Panc1 (cell line): ENCODE results near the gene VPS41. TPM values are rescaled to one million over a fixed set of nuclear protein-coding genes. Genes with fewer than 3 reads are reported as not detected.
"Not testable (repeated sequence)": the region's sequence is repeated elsewhere in the genome, so short reads cannot be mapped to it uniquely, and the experiment has no call there.

Experiments
- ATAC-seq: fragments of 200-7000 bp; cut with Tn5 transposase; 2 replicates; pipeline ENCODE4 v1.9.1; 2020; ENCODE audit warnings: mild to moderate bottlenecking, moderate library complexity
- BruUV-seq: library from RNA; stranded (reverse); fragments of 400-500 nt; replicated peaks from 2 replicates; lab custom pipeline; 2021; lab: Mats Ljungman, UMichigan
- CTCF ChIA-PET: fragments of 300-600 bp; sonication (Branson Sonifier 250); formaldehyde crosslinking; loops from one replicate; lab custom pipeline; 2022; ENCODE audit warnings: antibody characterized with exemption; lab: Charles Lee
- POLR2A ChIA-PET: fragments of 300-600 bp; sonication (Branson Sonifier 250); formaldehyde crosslinking; loops from one replicate; lab custom pipeline; 2022; ENCODE audit warnings: antibody characterized with exemption; lab: Charles Lee
- DNase-seq: peaks from one replicate; pipeline ENCODE4 v3.0.0-alpha.2; 2010; ENCODE audit warnings: low read depth, low spot score
- H3K27ac ChIP-seq: 2 replicates; pipeline ENCODE4 v1.5.1; 2011; ENCODE audit warnings: mild to moderate bottlenecking, low read length, inconsistent platforms
- H3K27me3 ChIP-seq: fragments of 200-500 bp; sonication (Bioruptor generic); 2 replicates; pipeline ENCODE4 v1.6.0; 2014; ENCODE audit warnings: low read length, inconsistent platforms; ENCODE audit not compliant: control insufficient read depth, insufficient read depth
- H3K36me3 ChIP-seq: fragments of 200-500 bp; sonication (Bioruptor generic); 2 replicates; pipeline ENCODE4 v1.5.1; 2014; ENCODE audit warnings: inconsistent platforms, mild to moderate bottlenecking, low read length, moderate library complexity; ENCODE audit not compliant: control insufficient read depth, insufficient read depth
- H3K4me1 ChIP-seq: 2 replicates; pipeline ENCODE4 v1.5.1; 2011; ENCODE audit warnings: inconsistent platforms, mild to moderate bottlenecking, low read length, moderate library complexity; ENCODE audit not compliant: control insufficient read depth, insufficient read depth
- H3K4me3 ChIP-seq, 2 experiments: 2 replicates each; pipeline ENCODE4 v1.5.1; 2011 to 2012; ENCODE audit warnings: low read depth in 2 of 2, low read length in 2 of 2, mild to moderate bottlenecking in 2 of 2, inconsistent platforms in 1 of 2, moderate library complexity in 1 of 2
- H3K9me3 ChIP-seq: fragments of 200-500 bp; sonication (Bioruptor generic); 2 replicates; pipeline ENCODE4 v1.5.1; 2014; ENCODE audit warnings: low read depth, mild to moderate bottlenecking, inconsistent platforms, low read length, moderate library complexity; ENCODE audit not compliant: control insufficient read depth, insufficient read depth
- POLR2AphosphoS5 ChIP-seq: IDR thresholded peaks from 2 replicates; pipeline ENCODE4 v1.6.1; 2012; ENCODE audit warnings: mild to moderate bottlenecking, low read depth, low read length, moderate library complexity
- SIN3A ChIP-seq: IDR thresholded peaks from 2 replicates; pipeline ENCODE4 v1.6.1; 2012; ENCODE audit warnings: low read depth, mild to moderate bottlenecking, low read length, moderate library complexity, borderline replicate concordance; ENCODE audit not compliant: insufficient read depth
- TCF7L2 ChIP-seq: IDR thresholded peaks from 2 replicates; pipeline ENCODE4 v1.6.1; 2011; ENCODE audit warnings: mild to moderate bottlenecking, low read depth, low read length, inconsistent platforms
- in situ Hi-C: cut with HindIII; loops from 2 replicates; pipeline ENCODE4 v1.10.0; 2016; ENCODE audit warnings: low sequenced_read_pairs, low pct_unique_long_range_greater_than_20kb
- intact Hi-C: fragments of 100-400 bp; cut with micrococcal nuclease; formaldehyde crosslinking; loops from one replicate; pipeline ENCODE4 v1.10.0; 2022; ENCODE audit not compliant: unreplicated experiment
- total RNA-seq: library from RNA; stranded (reverse); gene quantifications from one replicate; pipeline ENCODE4 v1.2.1, GENCODE V29; 2021; ENCODE audit not compliant: unreplicated experiment
- TF ChIP-seq, protein P1 (sequence below): fragments of 450-650 bp; IDR thresholded peaks from 2 replicates; pipeline ENCODE4 v1.5.1; 2017; ENCODE audit warnings: mild to moderate bottlenecking
- TF ChIP-seq, protein P2 (sequence below), 2 experiments: IDR thresholded peaks; 2 replicates each; pipeline ENCODE4 v1.6.1; 2011 to 2012; ENCODE audit warnings: low read depth in 2 of 2, control low read depth in 1 of 2, low read length in 1 of 2, mild to moderate bottlenecking in 1 of 2, moderate library complexity in 1 of 2; ENCODE audit not compliant: insufficient read depth in 1 of 2

Gene VPS41
- total RNA-seq, 1 experiment from 2014 or later: 127 TPM

DNA sequence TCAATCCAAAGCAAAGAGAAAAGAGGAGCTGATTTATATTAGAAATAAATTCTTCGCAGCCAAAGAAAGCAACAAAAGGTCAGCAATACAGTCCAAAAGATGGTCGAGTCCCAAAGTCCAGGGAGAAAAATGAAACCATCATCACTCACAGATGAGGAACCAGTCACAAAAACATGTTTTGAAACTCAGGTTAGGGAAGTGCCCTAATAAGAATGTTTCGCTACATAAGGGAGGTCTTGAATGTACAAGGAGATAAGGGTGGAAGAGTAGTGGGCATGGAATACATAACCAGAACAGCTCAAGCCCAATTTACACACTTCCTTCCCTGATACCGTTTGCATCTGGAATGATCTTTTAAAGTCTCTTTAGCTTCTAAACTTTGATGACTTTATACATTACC lies 53.6 kb downstream of the VPS41 start:
- Histone ChIP-seq H3K27me3 (no peaks in the 10 kb centered on the region), H3K9me3 (no peaks in the 10 kb centered on the region), H3K27ac (no peak overlapping the region), H3K36me3 (no peaks in the 10 kb centered on the region), H3K4me3 (no peak overlapping the region), H3K4me1 (no peaks in the 10 kb centered on the region)
- no peak for DNase-seq
- no peak for ATAC-seq
- no TSS peak for BruUV-seq
- TF ChIP-seq, protein P1, sequence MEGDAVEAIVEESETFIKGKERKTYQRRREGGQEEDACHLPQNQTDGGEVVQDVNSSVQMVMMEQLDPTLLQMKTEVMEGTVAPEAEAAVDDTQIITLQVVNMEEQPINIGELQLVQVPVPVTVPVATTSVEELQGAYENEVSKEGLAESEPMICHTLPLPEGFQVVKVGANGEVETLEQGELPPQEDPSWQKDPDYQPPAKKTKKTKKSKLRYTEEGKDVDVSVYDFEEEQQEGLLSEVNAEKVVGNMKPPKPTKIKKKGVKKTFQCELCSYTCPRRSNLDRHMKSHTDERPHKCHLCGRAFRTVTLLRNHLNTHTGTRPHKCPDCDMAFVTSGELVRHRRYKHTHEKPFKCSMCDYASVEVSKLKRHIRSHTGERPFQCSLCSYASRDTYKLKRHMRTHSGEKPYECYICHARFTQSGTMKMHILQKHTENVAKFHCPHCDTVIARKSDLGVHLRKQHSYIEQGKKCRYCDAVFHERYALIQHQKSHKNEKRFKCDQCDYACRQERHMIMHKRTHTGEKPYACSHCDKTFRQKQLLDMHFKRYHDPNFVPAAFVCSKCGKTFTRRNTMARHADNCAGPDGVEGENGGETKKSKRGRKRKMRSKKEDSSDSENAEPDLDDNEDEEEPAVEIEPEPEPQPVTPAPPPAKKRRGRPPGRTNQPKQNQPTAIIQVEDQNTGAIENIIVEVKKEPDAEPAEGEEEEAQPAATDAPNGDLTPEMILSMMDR: no peak
- no peak for TF ChIP-seq POLR2AphosphoS5
- no peak for TF ChIP-seq TCF7L2
- TF ChIP-seq SIN3A: no peak
- TF ChIP-seq, protein P2, sequence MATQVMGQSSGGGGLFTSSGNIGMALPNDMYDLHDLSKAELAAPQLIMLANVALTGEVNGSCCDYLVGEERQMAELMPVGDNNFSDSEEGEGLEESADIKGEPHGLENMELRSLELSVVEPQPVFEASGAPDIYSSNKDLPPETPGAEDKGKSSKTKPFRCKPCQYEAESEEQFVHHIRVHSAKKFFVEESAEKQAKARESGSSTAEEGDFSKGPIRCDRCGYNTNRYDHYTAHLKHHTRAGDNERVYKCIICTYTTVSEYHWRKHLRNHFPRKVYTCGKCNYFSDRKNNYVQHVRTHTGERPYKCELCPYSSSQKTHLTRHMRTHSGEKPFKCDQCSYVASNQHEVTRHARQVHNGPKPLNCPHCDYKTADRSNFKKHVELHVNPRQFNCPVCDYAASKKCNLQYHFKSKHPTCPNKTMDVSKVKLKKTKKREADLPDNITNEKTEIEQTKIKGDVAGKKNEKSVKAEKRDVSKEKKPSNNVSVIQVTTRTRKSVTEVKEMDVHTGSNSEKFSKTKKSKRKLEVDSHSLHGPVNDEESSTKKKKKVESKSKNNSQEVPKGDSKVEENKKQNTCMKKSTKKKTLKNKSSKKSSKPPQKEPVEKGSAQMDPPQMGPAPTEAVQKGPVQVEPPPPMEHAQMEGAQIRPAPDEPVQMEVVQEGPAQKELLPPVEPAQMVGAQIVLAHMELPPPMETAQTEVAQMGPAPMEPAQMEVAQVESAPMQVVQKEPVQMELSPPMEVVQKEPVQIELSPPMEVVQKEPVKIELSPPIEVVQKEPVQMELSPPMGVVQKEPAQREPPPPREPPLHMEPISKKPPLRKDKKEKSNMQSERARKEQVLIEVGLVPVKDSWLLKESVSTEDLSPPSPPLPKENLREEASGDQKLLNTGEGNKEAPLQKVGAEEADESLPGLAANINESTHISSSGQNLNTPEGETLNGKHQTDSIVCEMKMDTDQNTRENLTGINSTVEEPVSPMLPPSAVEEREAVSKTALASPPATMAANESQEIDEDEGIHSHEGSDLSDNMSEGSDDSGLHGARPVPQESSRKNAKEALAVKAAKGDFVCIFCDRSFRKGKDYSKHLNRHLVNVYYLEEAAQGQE (IDR thresholded peaks at IDR 0.05; ENCODE audit: insufficient read depth in 1 of 2, low read depth in 2 of 2, low read length in 1 of 2): no peak
- ChIA-PET CTCF (interaction anchor here (0.6 kb wide), 1 partner anchor 37 kb away, joined by 3 read pairs; no protein-coding TSS in a partner anchor), POLR2A (no interaction called here)
- in situ Hi-C loops: no loop called here
- intact Hi-C loops: no loop called here

DNA sequence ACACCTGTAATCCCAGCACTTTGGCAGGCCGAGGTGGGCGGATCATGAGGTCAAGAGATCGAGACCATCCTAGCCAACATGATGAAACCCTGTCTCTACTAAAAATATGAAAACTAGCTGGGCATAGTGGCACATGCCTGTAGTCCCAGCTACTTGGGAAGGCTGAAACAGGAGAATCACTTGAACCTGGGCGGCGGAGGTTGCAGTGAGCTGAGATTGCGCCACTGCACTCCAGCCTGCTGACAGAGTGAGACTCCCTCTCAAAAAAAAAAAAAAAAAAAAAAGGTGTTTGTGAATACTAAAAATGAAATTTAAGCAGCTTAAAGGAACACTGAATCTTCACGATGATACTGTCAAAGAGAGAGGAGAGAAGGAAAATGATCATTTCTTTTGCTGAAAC lies 54.0 kb downstream of the VPS41 start:
- in situ Hi-C loops, H3K27me3 ChIP-seq, H3K27ac ChIP-seq, H3K9me3 ChIP-seq, DNase-seq, H3K4me3 ChIP-seq, H3K36me3 ChIP-seq, POLR2A ChIA-PET, H3K4me1 ChIP-seq, intact Hi-C loops, BruUV-seq, ATAC-seq: not testable (repeated sequence)
- CTCF ChIA-PET: interaction anchor here (0.6 kb wide), 1 partner anchor 37 kb away, joined by 3 read pairs; no protein-coding TSS in a partner anchor

DNA sequence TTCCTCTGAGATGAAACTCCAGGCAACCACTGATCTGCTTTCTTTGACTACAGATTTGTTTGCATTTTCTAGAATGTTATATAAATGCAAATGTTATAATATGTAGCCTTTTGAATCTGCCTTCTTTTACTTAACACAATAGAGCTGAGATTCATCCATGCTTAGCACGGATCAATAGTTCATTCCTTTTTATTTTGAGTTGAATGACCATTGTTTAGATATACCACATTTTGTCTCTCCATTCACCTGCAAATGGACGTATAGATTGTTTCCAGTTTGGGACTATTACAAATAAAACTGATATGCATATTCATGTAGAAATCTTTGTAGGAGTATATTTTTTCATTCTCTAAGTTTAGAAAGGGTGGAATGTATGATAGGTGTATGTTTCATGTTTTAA lies 57.7 kb downstream of the VPS41 start:
- ChIA-PET POLR2A (no interaction called here), CTCF (no interaction called here)
- TF ChIP-seq, protein P1: no peak
- TF ChIP-seq, protein P2 (IDR thresholded peaks at IDR 0.05; ENCODE audit: insufficient read depth in 1 of 2, low read depth in 2 of 2, low read length in 1 of 2): no peak
- no peak for TF ChIP-seq SIN3A
- no peak for TF ChIP-seq TCF7L2
- TF ChIP-seq POLR2AphosphoS5: no peak
- Histone ChIP-seq H3K9me3 (no peaks in the 10 kb centered on the region), H3K27me3 (no peaks in the 10 kb centered on the region), H3K36me3 (no peaks in the 10 kb centered on the region), H3K4me3 (no peak overlapping the region), H3K4me1 (no peaks in the 10 kb centered on the region), H3K27ac (no peak overlapping the region)
- in situ Hi-C loops: no loop called here
- no peak for ATAC-seq
- DNase-seq: no peak
- intact Hi-C loops: no loop called here
- BruUV-seq: no TSS peak
